H1 (cell line): ENCODE measurements around the gene TTC28. TPM values are rescaled to one million over a fixed set of nuclear protein-coding genes. Genes with fewer than 3 reads are reported as not detected.

Source experiments
- CTCF ChIA-PET: fragments of 300-600 bp; sonication (Branson Sonifier 250); formaldehyde crosslinking; loops from one replicate; lab custom pipeline; 2021; ENCODE audit not compliant: partially characterized antibody; lab: Charles Lee
- POLR2A ChIA-PET: fragments of 300-600 bp; sonication (Branson Sonifier 250); formaldehyde crosslinking; loops from one replicate; lab custom pipeline; 2021; ENCODE audit warnings: inconsistent platforms; ENCODE audit not compliant: partially characterized antibody; lab: Charles Lee
- DNase-seq, 2 experiments: peaks; one replicate each; pipeline versions ENCODE4 v3.0.0 to v3.0.0-alpha.2; 2010 to 2022; ENCODE audit warnings: low spot score in 2 of 2, low read depth in 1 of 2, mixed read lengths in 1 of 2
- FAIRE-seq: peaks from 2 replicates; lab custom pipeline; 2011; peaks lifted over from hg19 to GRCh38; lab: Jason Lieb, UNC
- H2AFZ ChIP-seq: 2 replicates; pipeline ENCODE4 v1.8.1; 2012; ENCODE audit warnings: low read length, inconsistent platforms
- H2AK5ac ChIP-seq: 2 replicates; pipeline ENCODE4 v1.6.1; 2013; ENCODE audit warnings: low read depth, low read length
- H2BK120ac ChIP-seq: replicated peaks from 2 replicates; pipeline ENCODE3; 2013; ENCODE audit warnings: low read depth, low read length, inconsistent platforms
- H2BK12ac ChIP-seq: 2 replicates; pipeline ENCODE4 v1.6.1; 2013; ENCODE audit warnings: low read depth, low read length
- H2BK15ac ChIP-seq: 2 replicates; pipeline ENCODE4 v1.6.1; 2013; ENCODE audit warnings: low read length
- H2BK20ac ChIP-seq: 2 replicates; pipeline ENCODE4 v1.6.1; 2013; ENCODE audit warnings: low read length
- H2BK5ac ChIP-seq: 2 replicates; pipeline ENCODE4 v1.6.1; 2013; ENCODE audit warnings: low read depth, low read length
- H3K14ac ChIP-seq: 2 replicates; pipeline ENCODE4 v1.6.1; 2013; ENCODE audit warnings: inconsistent platforms; ENCODE audit not compliant: insufficient read length
- H3K18ac ChIP-seq: 2 replicates; pipeline ENCODE4 v1.6.1; 2013; ENCODE audit warnings: low read length; ENCODE audit errors: extremely low read depth
- H3K23ac ChIP-seq: 2 replicates; pipeline ENCODE4 v1.6.1; 2013; ENCODE audit warnings: inconsistent platforms; ENCODE audit not compliant: insufficient read length
- H3K23me2 ChIP-seq: 2 replicates; pipeline ENCODE4 v1.6.1; 2013; ENCODE audit warnings: low read depth, low read length
- H3K27ac ChIP-seq: 2 replicates; pipeline ENCODE4 v1.6.1; 2011; ENCODE audit warnings: low read depth, low read length, inconsistent platforms
- H3K27me3 ChIP-seq, 4 experiments: replicated peaks in 1 of 4; 1 replicate in 1 of 4; 2 replicates in 3 of 4; pipeline versions ENCODE4 v1.6.1 to v1.8.1; 2011 to 2013; ENCODE audit warnings: low read length in 3 of 4, mild to moderate bottlenecking in 3 of 4, inconsistent platforms in 2 of 4, mixed read lengths in 2 of 4, moderate library complexity in 1 of 4; ENCODE audit not compliant: control insufficient read depth in 3 of 4, insufficient read depth in 3 of 4; ENCODE audit errors: extremely low read depth in 1 of 4
- H3K36me3 ChIP-seq, 4 experiments: 2 replicates each; pipeline versions ENCODE4 v1.6.1 to v1.8.1; 2011 to 2013; ENCODE audit warnings: mild to moderate bottlenecking in 4 of 4, low read length in 3 of 4, moderate library complexity in 2 of 4, control low read depth in 1 of 4, inconsistent platforms in 1 of 4; ENCODE audit not compliant: insufficient read depth in 4 of 4, control insufficient read depth in 2 of 4
- H3K4ac ChIP-seq: replicated peaks from 2 replicates; pipeline ENCODE3; 2013; ENCODE audit warnings: low read length, low read depth, mixed read lengths, inconsistent platforms; ENCODE audit not compliant: insufficient read length
- H3K4me1 ChIP-seq, 4 experiments: replicated peaks in 1 of 4; 1 replicate in 1 of 4; 2 replicates in 3 of 4; pipeline versions ENCODE4 v1.6.1 to v1.8.1; 2011 to 2013; ENCODE audit warnings: low read length in 3 of 4, inconsistent platforms in 2 of 4, mixed read lengths in 1 of 4; ENCODE audit not compliant: insufficient read depth in 4 of 4, control insufficient read depth in 3 of 4
- H3K4me2 ChIP-seq, 2 experiments: 2 replicates each; pipeline versions ENCODE4 v1.6.1 to v1.8.1; 2011 to 2013; ENCODE audit warnings: low read depth in 2 of 2, low read length in 2 of 2, control low read depth in 1 of 2, inconsistent platforms in 1 of 2, mild to moderate bottlenecking in 1 of 2; ENCODE audit not compliant: insufficient read depth in 1 of 2
- H3K4me3 ChIP-seq, 4 experiments: fragments of 200-600, 300-600 bp in 1 of 4; sonication (generic), shearing (Covaris generic), sonication (Bioruptor Twin) in 1 of 4; 2 replicates each; pipeline versions ENCODE4 v1.5.1 to v1.8.1; 2011 to 2016; ENCODE audit warnings: low read length in 4 of 4, low read depth in 3 of 4, control low read depth in 2 of 4, inconsistent platforms in 2 of 4, mild to moderate bottlenecking in 2 of 4, mixed read lengths in 1 of 4, moderate library complexity in 1 of 4; ENCODE audit not compliant: insufficient read depth in 2 of 4; ENCODE audit errors: extremely low read depth in 1 of 4
- H3K56ac ChIP-seq: replicated peaks from 2 replicates; pipeline ENCODE3; 2013; ENCODE audit warnings: low read depth, mild to moderate bottlenecking, mixed read lengths, low read length, inconsistent platforms; ENCODE audit not compliant: insufficient read length
- H3K79me1 ChIP-seq: 2 replicates; pipeline ENCODE4 v1.6.1; 2013; ENCODE audit warnings: low read depth, low read length, control low read depth
- H3K79me2 ChIP-seq, 2 experiments: 2 replicates each; pipeline versions ENCODE4 v1.6.1 to v1.8.1; 2012 to 2013; ENCODE audit warnings: low read length in 2 of 2, mild to moderate bottlenecking in 2 of 2, inconsistent platforms in 1 of 2; ENCODE audit not compliant: insufficient read depth in 2 of 2, control insufficient read depth in 1 of 2
- H3K9ac ChIP-seq, 4 experiments: replicated peaks in 1 of 4; 1 replicate in 1 of 4; 2 replicates in 3 of 4; pipeline versions ENCODE4 v1.6.1 to v1.8.1; 2011 to 2013; ENCODE audit warnings: low read depth in 3 of 4, low read length in 3 of 4, control low read depth in 2 of 4, mild to moderate bottlenecking in 2 of 4, moderate library complexity in 2 of 4, inconsistent platforms in 1 of 4; ENCODE audit errors: extremely low read depth in 1 of 4
- H3K9me3 ChIP-seq, 2 experiments: 2 replicates each; pipeline versions ENCODE4 v1.6.1 to v1.8.1; 2012 to 2013; ENCODE audit warnings: mild to moderate bottlenecking in 2 of 2, moderate library complexity in 2 of 2, control low read depth in 1 of 2, inconsistent platforms in 1 of 2, low read depth in 1 of 2, low read length in 1 of 2, mixed read lengths in 1 of 2; ENCODE audit not compliant: insufficient read depth in 2 of 2
- H4K20me1 ChIP-seq, 2 experiments: replicated peaks in 1 of 2; 2 replicates each; pipeline versions ENCODE3 to v1.8.1; 2011 to 2013; ENCODE audit warnings: inconsistent platforms in 2 of 2, low read length in 2 of 2, mild to moderate bottlenecking in 1 of 2; ENCODE audit not compliant: insufficient read depth in 2 of 2, control insufficient read depth in 1 of 2
- H4K5ac ChIP-seq: 2 replicates; pipeline ENCODE4 v1.6.1; 2013; ENCODE audit warnings: low read length, low read depth, mixed read lengths, inconsistent platforms; ENCODE audit not compliant: insufficient read length
- H4K8ac ChIP-seq: 2 replicates; pipeline ENCODE4 v1.8.0; 2013; ENCODE audit warnings: mild to moderate bottlenecking, moderate library complexity, low read length, inconsistent platforms; ENCODE audit not compliant: insufficient read depth; ENCODE audit errors: extremely low read depth
- H4K91ac ChIP-seq: replicated peaks from 2 replicates; pipeline ENCODE3; 2013; ENCODE audit warnings: low read length, mixed read lengths, inconsistent platforms; ENCODE audit not compliant: insufficient read length
- ASH2L ChIP-seq: fragments of 200-600, 300-600 bp; sonication (generic); IDR thresholded peaks from one replicate; pipeline ENCODE4 v1.7.1; 2017; ENCODE audit warnings: low read length
- CHD1 ChIP-seq: IDR thresholded peaks from 2 replicates; pipeline ENCODE4 v1.6.1; 2012; ENCODE audit warnings: low read depth, low read length, improper control_type of control experiment
- CTBP2 ChIP-seq: IDR thresholded peaks from 2 replicates; pipeline ENCODE4 v1.7.0; 2011; ENCODE audit warnings: borderline replicate concordance, mild to moderate bottlenecking, moderate library complexity, mixed read lengths, low read length; ENCODE audit not compliant: insufficient read depth, insufficient read length
- EGR1 ChIP-seq: IDR thresholded peaks from 2 replicates; pipeline ENCODE4 v1.6.1; 2011; ENCODE audit warnings: low read depth, low read length, borderline replicate concordance
- EZH2 ChIP-seq: fragments of 200-600 bp; sonication (generic); IDR thresholded peaks from 2 replicates; pipeline ENCODE4 v1.7.1; 2012; ENCODE audit warnings: low read depth, mild to moderate bottlenecking, moderate library complexity, low read length, inconsistent platforms; ENCODE audit not compliant: severe bottlenecking
- GABPA ChIP-seq: IDR thresholded peaks from 2 replicates; pipeline ENCODE4 v1.6.1; 2011; ENCODE audit warnings: mild to moderate bottlenecking, low read length, moderate library complexity, borderline replicate concordance; ENCODE audit not compliant: insufficient read depth
- HDAC2 ChIP-seq, 2 experiments: fragments of 300-600 bp in 1 of 2; sonication (generic) in 1 of 2; IDR thresholded peaks; 2 replicates each; pipeline ENCODE4 v1.6.1; 2011 to 2012; ENCODE audit warnings: low read depth in 2 of 2, low read length in 2 of 2, mild to moderate bottlenecking in 2 of 2, moderate library complexity in 2 of 2, borderline replicate concordance in 1 of 2, inconsistent platforms in 1 of 2
- PHF8 ChIP-seq: fragments of 200-600 bp; sonication (generic); conservative IDR thresholded peaks from 2 replicates; pipeline ENCODE4 v1.7.1; 2012; ENCODE audit warnings: low read depth, mild to moderate bottlenecking, inconsistent platforms, low read length, moderate library complexity
- RBBP5 ChIP-seq: IDR thresholded peaks from 2 replicates; pipeline ENCODE4 v1.7.1; 2012; ENCODE audit warnings: low read depth, mild to moderate bottlenecking, inconsistent platforms, low read length, moderate library complexity, borderline replicate concordance
- RFX5 ChIP-seq: IDR thresholded peaks from 2 replicates; pipeline ENCODE4 v1.6.1; 2011; ENCODE audit warnings: low read depth, low read length, improper control_type of control experiment, borderline replicate concordance
- TAF1 ChIP-seq: IDR thresholded peaks from 2 replicates; pipeline ENCODE4 v1.6.1; 2011; ENCODE audit warnings: mild to moderate bottlenecking, low read depth, low read length
- YY1 ChIP-seq: IDR thresholded peaks from 2 replicates; pipeline ENCODE4 v1.6.1; 2011; ENCODE audit warnings: low read depth, mild to moderate bottlenecking, low read length
- WGBS, 2 experiments: shearing (Covaris generic) in 1 of 2; methylation state at CpG; one replicate each; pipeline versions ENCODE4 v1.1.6 to v1.1.7; 2013 to 2015; ENCODE audit warnings: low lambda C conversion rate in 2 of 2, mixed read lengths in 2 of 2, inconsistent platforms in 1 of 2, low coverage in 1 of 2, missing lambda C conversion rate in 1 of 2; ENCODE audit not compliant: insufficient replicate concordance in 2 of 2, insufficient coverage in 1 of 2, insufficient read length in 1 of 2; ENCODE audit errors: extremely low coverage in 1 of 2, missing lambda C conversion rate in 1 of 2; 5-methylcytosine and 5-hydroxymethylcytosine counted together
- polyA plus RNA-seq, 7 experiments: library from polyadenylated mRNA; depleted of rRNA in 3 of 7; stranded (reverse) in 5 of 7; unstranded in 2 of 7; fragments of >200 nt in 5 of 7; fragments of 200-250 nt in 2 of 7; gene quantifications; 1 replicate in 5 of 7; 2 replicates in 1 of 7; 4 replicates in 1 of 7; pipeline versions ENCODE4 v1.2.1 to v1.2.3, GENCODE V29; 2011 to 2013; ENCODE audit warnings: missing spikeins in 2 of 7, mixed read lengths in 2 of 7
- total RNA-seq: library from RNA; stranded (reverse); fragmentation: NEBNext Ultra II Directional; extraction: Animal tissue kit (Norgen Biotek cat#: 25700); gene quantifications from 2 replicates; pipeline ENCODE4 v1.2.1, GENCODE V29; 2021
- TF ChIP-seq, protein P1 (sequence below): IDR thresholded peaks from 2 replicates; pipeline ENCODE4 v1.6.1; 2012; ENCODE audit warnings: inconsistent platforms

TTC28 gene
- total and polyA plus RNA-seq, 2 of the 8 experiments (the other 6 are each of a cell fraction or from before 2014, with no cell fraction given) = 2.6 to 12.6 TPM

DNA sequence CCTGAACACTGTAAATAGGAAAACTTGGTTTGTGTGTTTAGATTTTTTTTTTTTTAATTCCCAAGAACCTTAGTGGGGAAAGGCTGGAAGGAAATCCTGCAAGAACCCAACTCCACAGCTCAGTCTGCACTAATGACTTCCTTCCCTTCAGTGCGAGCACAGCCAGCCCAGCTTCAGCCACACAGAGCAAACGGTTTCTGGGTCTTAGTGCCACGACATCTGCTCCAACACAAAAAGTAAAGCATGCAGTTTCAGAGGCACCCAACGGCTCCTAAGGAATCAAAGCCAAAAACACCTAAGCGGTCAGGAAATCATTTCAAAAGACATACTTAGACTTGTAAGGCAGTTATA is 236.1 kb downstream of the TTC28 start:
- peak overlapping the region; percentile 71 to 96 for H3K4me2 ChIP-seq
- TF ChIP-seq RBBP5 = no peak
- TF ChIP-seq CHD1 = no peak
- no peak for TF ChIP-seq HDAC2 (IDR thresholded peaks at IDR 0.05; ENCODE audit: borderline replicate concordance in 1 of 2, low read depth in 2 of 2, low read length in 2 of 2)
- TF ChIP-seq GABPA = peak; percentile 47; the same call in 1 of the 2 replicates
- TF ChIP-seq CTBP2 = no peak
- no peak for TF ChIP-seq EZH2
- TF ChIP-seq TAF1 = peak; percentile 85
- TF ChIP-seq ASH2L = peak; percentile 2
- TF ChIP-seq, protein P1, sequence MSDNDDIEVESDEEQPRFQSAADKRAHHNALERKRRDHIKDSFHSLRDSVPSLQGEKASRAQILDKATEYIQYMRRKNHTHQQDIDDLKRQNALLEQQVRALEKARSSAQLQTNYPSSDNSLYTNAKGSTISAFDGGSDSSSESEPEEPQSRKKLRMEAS = peak; percentile 69
- TF ChIP-seq RFX5 = no peak
- TF ChIP-seq PHF8 = no peak
- peak; percentile 49; the same call in 1 of the 2 replicates for TF ChIP-seq EGR1
- TF ChIP-seq YY1 = no peak

More for the DNA sequence above, 236.1 kb downstream of the TTC28 start:
- no peak overlapping the region for H3K4ac ChIP-seq
- H4K20me1 ChIP-seq = no peaks in the 10 kb centered on the region
- no peak overlapping the region for H3K56ac ChIP-seq
- H3K18ac ChIP-seq = no peak overlapping the region; the same call in 1 of the 2 replicates
- peak overlapping the region in 1 of 4 experiments; percentile 41; a peak in 1 of 7 replicates for H3K9ac ChIP-seq
- H3K36me3 ChIP-seq = no peaks in the 10 kb centered on the region
- no peak overlapping the region for H2BK12ac ChIP-seq
- ChIA-PET POLR2A (interaction anchor here (0.6 to 1.5 kb wide), 5 partner anchors 38 to 103 kb away, joined by 3 to 5 read pairs (median 3); no protein-coding TSS in a partner anchor), CTCF (interaction anchor here (0.6 to 7.2 kb wide), 9 partner anchors 26 to 454 kb away, joined by 3 to 51 read pairs (median 5); no protein-coding TSS in a partner anchor)
- H3K9me3 ChIP-seq = no peaks in the 10 kb centered on the region
- no peak overlapping the region for H2BK20ac ChIP-seq
- no peak overlapping the region for H2AFZ ChIP-seq
- H3K4me1 ChIP-seq = peaks cover 0 to 3% (median 1%) of the 10 kb centered on the region in 4 experiments; a peak in 4 of 7 replicates
- H4K8ac ChIP-seq = no peak overlapping the region
- WGBS, 2 experiments = 11% methylated on average over 5 of the region's 5 CpGs; no CpG with 5 or more reads in 1 of the 2 experiments
- FAIRE-seq (peak; percentile 85), DNase-seq (peak; percentile 41 to 54)
- H2BK120ac ChIP-seq = no peak overlapping the region
- H3K4me3 ChIP-seq = peak overlapping the region; percentile 64 to 75 (median 72)
- H3K79me1 ChIP-seq = no peaks in the 10 kb centered on the region; the same call in 1 of the 2 replicates
- H2BK5ac ChIP-seq = no peak overlapping the region
- no peak overlapping the region for H2BK15ac ChIP-seq
- H3K23me2 ChIP-seq = peaks cover 11% of the 10 kb centered on the region
- H3K79me2 ChIP-seq = no peaks in the 10 kb centered on the region
- no peak overlapping the region for H3K27ac ChIP-seq
- H3K27me3 ChIP-seq = no peaks in the 10 kb centered on the region; a peak in 1 of 7 replicates
- H4K5ac ChIP-seq = no peak overlapping the region
- H2AK5ac ChIP-seq = no peak overlapping the region
- no peak overlapping the region for H3K23ac ChIP-seq
- no peak overlapping the region for H3K14ac ChIP-seq
- H4K91ac ChIP-seq = no peak overlapping the region
